Uterus (tissue), 4 donors: Measurements from ENCODE around the gene BTG3. TPM values are rescaled to one million over a fixed set of nuclear protein-coding genes. Genes with fewer than 3 reads are reported as not detected.

ENCODE experiments used
- DNase-seq, 2 donors: peaks; one replicate each; pipeline ENCODE4 v3.0.0-alpha.2; 2019 to 2020
- H3K27ac ChIP-seq, 2 donors: fragments of 200-600 bp; sonication (generic); 1 replicate in 1 of 2; 2 replicates in 1 of 2; pipeline ENCODE4 v1.5.1; 2016 to 2018
- H3K27me3 ChIP-seq, 2 donors: fragments of 200-600 bp; sonication (generic); one replicate each; pipeline ENCODE4 v1.5.1; 2018 to 2019; ENCODE audit warnings: control low read depth in 1 of 2
- H3K36me3 ChIP-seq, 2 donors: fragments of 200-600 bp; sonication (generic); one replicate each; pipeline ENCODE4 v1.5.1; 2019; ENCODE audit warnings: control low read depth in 1 of 2
- H3K4me1 ChIP-seq, 2 donors: fragments of 200-600 bp; sonication (generic); one replicate each; pipeline ENCODE4 v1.5.1; 2018 to 2019; ENCODE audit warnings: control low read depth in 1 of 2
- H3K4me3 ChIP-seq, 2 donors: fragments of 200-600 bp; sonication (generic); 1 replicate in 1 of 2; 2 replicates in 1 of 2; pipeline ENCODE4 v1.5.1; 2018 to 2019; ENCODE audit warnings: mild to moderate bottlenecking in 1 of 2
- H3K9me3 ChIP-seq, 2 donors: fragments of 200-600 bp; sonication (generic); one replicate each; pipeline ENCODE4 v1.5.1; 2019; ENCODE audit warnings: control low read depth in 1 of 2
- POLR2A ChIP-seq, 2 donors: fragments of 450-650 bp; IDR thresholded peaks; one replicate each; pipeline ENCODE4 v1.6.1; 2016; ENCODE audit warnings: antibody characterized with exemption in 2 of 2, mild to moderate bottlenecking in 1 of 2, moderate library complexity in 1 of 2
- intact Hi-C: fragments of 100-400 bp; cut with DNase I; formaldehyde crosslinking; loops from one replicate; pipeline ENCODE4 v1.15.1; 2023; ENCODE audit warnings: low total_unique reads
- total RNA-seq, 4 donors: library from RNA; depleted of rRNA in 3 of 4; stranded (reverse); fragments of >200 nt in 3 of 4; gene quantifications; one replicate each; pipeline versions ENCODE4 v1.1.0 to v1.2.4, GENCODE V29; 2014 to 2023
- TF ChIP-seq, protein P1 (sequence below), 4 experiments: fragments of 200-600 bp in 2 of 4; fragments of 450-650 bp in 2 of 4; sonication (generic) in 2 of 4; IDR thresholded peaks; one replicate each; pipeline ENCODE4 v1.5.1; 2016 to 2019; ENCODE audit warnings: antibody characterized with exemption in 4 of 4, mild to moderate bottlenecking in 2 of 4, moderate library complexity in 1 of 4
- donor health status: DM: yes; HTN: yes; CAD: no.

BTG3 gene
- total RNA-seq, 4 donors from 2014 or later, result 32.8 to 160 (median 74.8) TPM

DNA sequence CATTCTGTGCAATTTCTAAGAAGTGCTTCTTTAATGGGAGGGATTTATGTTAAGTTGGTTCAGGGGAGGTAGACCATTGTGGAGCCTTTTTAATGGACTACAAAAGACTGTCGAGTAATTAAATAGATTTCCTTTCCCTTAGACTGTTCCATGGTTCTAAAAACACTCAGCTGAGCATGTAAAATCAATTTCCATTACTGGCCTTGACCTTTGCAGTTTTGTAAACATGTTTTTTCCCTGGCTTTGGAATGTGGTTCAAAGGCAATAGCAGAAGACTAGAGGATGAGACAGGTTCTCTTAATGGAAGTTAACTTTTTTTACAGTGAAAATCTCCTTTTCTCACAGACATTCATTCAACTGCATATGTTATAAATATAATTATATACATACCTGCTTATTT lies 37.6 kb upstream of the BTG3 start:
- intact Hi-C loops, result no loop called here
- Histone ChIP-seq H3K36me3 (no peaks in the 10 kb centered on the region), H3K9me3 (no peaks in the 10 kb centered on the region), H3K4me1 (no peaks in the 10 kb centered on the region), H3K27ac (no peak overlapping the region), H3K27me3 (no peaks in the 10 kb centered on the region), H3K4me3 (no peak overlapping the region)
- TF ChIP-seq, protein P1, sequence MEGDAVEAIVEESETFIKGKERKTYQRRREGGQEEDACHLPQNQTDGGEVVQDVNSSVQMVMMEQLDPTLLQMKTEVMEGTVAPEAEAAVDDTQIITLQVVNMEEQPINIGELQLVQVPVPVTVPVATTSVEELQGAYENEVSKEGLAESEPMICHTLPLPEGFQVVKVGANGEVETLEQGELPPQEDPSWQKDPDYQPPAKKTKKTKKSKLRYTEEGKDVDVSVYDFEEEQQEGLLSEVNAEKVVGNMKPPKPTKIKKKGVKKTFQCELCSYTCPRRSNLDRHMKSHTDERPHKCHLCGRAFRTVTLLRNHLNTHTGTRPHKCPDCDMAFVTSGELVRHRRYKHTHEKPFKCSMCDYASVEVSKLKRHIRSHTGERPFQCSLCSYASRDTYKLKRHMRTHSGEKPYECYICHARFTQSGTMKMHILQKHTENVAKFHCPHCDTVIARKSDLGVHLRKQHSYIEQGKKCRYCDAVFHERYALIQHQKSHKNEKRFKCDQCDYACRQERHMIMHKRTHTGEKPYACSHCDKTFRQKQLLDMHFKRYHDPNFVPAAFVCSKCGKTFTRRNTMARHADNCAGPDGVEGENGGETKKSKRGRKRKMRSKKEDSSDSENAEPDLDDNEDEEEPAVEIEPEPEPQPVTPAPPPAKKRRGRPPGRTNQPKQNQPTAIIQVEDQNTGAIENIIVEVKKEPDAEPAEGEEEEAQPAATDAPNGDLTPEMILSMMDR (IDR thresholded peaks at IDR 0.05), result no peak
- TF ChIP-seq POLR2A (IDR thresholded peaks at IDR 0.05), result no peak
- no peak for DNase-seq

DNA sequence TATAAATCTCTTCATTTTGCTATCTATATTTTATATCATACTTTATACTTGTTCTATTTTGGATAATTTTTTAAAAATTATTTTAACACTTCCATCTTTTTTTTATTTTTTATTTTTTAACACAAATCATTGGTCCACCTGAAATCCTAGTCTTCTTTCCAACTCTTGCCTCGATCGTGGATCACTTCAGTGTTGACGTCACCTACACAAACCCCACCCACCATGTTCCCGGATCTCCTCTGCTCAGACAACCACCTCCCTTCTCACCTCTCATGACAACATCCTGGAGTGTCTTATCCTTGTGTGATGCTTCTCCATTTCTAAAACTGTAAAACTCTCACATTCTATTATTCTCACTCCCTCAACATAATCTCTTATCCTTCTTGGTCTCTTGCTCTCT lies 34.1 kb upstream of the BTG3 start:
- intact Hi-C loops, result no loop called here
- no peaks in the 10 kb centered on the region for H3K36me3 ChIP-seq
- no peak for DNase-seq
- no peaks in the 10 kb centered on the region for H3K4me1 ChIP-seq
- H3K27me3 ChIP-seq, result no peaks in the 10 kb centered on the region
- H3K27ac ChIP-seq, result no peak overlapping the region
- H3K9me3 ChIP-seq, result no peaks in the 10 kb centered on the region
- TF ChIP-seq POLR2A (IDR thresholded peaks at IDR 0.05), result no peak
- TF ChIP-seq, protein P1 (IDR thresholded peaks at IDR 0.05), result no peak
- no peak overlapping the region for H3K4me3 ChIP-seq

DNA sequence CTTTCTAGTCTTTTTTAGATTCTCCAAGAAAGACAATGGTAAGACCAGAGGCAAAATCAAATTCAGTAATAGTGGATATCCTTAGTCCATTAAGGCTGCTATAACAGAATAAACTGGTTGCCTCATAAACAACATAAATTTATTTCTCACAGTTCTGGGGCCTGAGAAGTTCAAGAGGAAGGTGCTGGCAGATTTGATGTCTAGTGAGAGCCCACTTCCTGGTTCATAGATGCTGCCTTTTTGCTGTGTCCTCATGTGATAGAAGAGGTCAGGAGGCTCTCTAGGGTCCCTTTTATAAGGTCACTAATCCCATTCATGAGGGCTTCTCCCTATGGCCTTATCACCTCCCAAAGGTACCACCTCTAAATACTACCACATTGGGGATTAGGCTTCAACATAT lies 31.5 kb upstream of the BTG3 start:
- TF ChIP-seq, protein P1 (IDR thresholded peaks at IDR 0.05), result no peak
- TF ChIP-seq POLR2A (IDR thresholded peaks at IDR 0.05), result no peak
- no peak overlapping the region for H3K4me3 ChIP-seq

DNA sequence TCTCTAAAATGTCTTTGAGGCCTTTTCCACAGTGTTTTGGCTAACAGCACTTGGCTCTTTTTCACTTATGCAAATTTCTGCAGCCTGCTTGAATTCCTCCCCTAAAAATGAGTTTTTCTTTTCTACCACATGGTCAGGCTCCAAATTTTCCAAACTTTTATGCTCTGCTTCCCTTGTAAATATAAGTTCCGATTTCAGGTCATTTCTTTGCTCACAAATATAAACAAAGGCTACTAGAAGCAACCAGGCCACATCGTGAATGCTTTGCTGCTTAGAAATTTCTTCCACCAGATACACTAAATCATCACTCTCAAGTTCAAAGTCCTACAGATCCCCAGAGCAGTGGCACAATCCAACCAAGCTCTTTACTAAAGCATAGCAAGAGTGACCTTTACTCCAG lies 28.1 kb upstream of the BTG3 start:
- Histone ChIP-seq H3K4me1 (no peaks in the 10 kb centered on the region), H3K9me3 (no peaks in the 10 kb centered on the region), H3K27me3 (no peaks in the 10 kb centered on the region), H3K27ac (no peak overlapping the region), H3K36me3 (no peaks in the 10 kb centered on the region), H3K4me3 (no peak overlapping the region)
- intact Hi-C loops, result no loop called here
- DNase-seq, result no peak
- TF ChIP-seq POLR2A (IDR thresholded peaks at IDR 0.05), result no peak
- TF ChIP-seq, protein P1 (IDR thresholded peaks at IDR 0.05), result no peak

More for the DNA sequence above, 31.5 kb upstream of the BTG3 start:
- Histone ChIP-seq H3K27me3 (no peaks in the 10 kb centered on the region), H3K4me1 (no peaks in the 10 kb centered on the region), H3K9me3 (no peaks in the 10 kb centered on the region), H3K27ac (no peak overlapping the region), H3K36me3 (no peaks in the 10 kb centered on the region)
- intact Hi-C loops, result no loop called here
- no peak for DNase-seq

DNA sequence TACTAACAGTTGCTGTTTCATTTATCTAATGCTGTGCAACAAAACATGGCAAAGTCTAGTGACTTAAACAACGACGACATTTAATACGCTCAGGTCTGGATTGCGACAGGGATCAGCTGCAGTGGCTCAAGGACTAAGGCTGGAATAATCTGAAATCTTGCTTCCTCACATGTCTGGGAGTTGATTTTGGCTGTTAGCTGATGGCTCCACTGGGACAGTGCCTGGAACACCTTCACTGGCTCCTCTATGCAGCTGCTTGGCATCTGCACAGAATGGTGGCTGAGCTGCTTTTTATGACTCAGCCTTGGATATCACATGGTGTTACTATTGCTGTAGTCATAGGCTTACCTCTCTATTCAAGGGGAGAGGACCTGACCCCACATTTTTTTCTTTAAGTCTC lies 24.0 kb upstream of the BTG3 start:
- intact Hi-C loops, result no loop called here
- no peak for DNase-seq
- TF ChIP-seq, protein P1 (IDR thresholded peaks at IDR 0.05), result no peak
- TF ChIP-seq POLR2A (IDR thresholded peaks at IDR 0.05), result no peak
- no peak overlapping the region for H3K27ac ChIP-seq
- no peaks in the 10 kb centered on the region for H3K4me1 ChIP-seq
- H3K9me3 ChIP-seq, result no peaks in the 10 kb centered on the region
- H3K27me3 ChIP-seq, result no peaks in the 10 kb centered on the region
- H3K36me3 ChIP-seq, result no peaks in the 10 kb centered on the region
- H3K4me3 ChIP-seq, result no peak overlapping the region
